Lung microvascular endothelial cell (primary cell): ENCODE results near the gene DYNLRB1. TPM values are rescaled to one million over a fixed set of nuclear protein-coding genes. Genes with fewer than 3 reads are reported as not detected.
"Not testable (repeated sequence)": the region's sequence is repeated elsewhere in the genome, so short reads cannot be mapped to it uniquely, and the experiment has no call there.

Experiments
- DNase-seq, 2 donors: peaks; one replicate each; pipeline versions ENCODE4 v3.0.0 to v3.0.0-alpha.2; 2010; ENCODE audit warnings: low read depth in 2 of 2
- total RNA-seq: library from RNA; depleted of rRNA; stranded (reverse); fragments of >200 nt; gene quantifications from 2 replicates; pipeline ENCODE4 v1.2.1, GENCODE V29; 2014

DYNLRB1 gene
- total RNA-seq, 1 donor from 2014 or later = 85.9 TPM

DNA sequence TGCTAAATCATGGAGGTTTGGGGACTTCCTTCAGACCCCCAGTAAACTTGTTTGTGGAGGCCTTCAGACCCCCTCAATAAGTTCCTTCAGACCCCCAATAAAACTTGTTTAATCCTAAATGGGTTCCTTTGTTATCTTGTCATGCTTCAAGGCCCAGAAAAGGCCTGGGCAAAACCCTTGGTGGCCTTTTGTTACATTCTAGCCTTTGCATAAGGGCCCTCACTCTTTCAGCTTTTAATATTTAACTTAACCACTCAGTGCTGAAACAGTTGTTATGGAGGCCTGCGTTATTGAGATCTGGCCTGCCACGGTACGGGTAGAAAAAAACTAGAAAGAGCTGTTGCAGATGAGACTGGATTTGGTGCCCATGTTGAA, 4.3 kb upstream of the DYNLRB1 start:
- no peak for DNase-seq

DNA sequence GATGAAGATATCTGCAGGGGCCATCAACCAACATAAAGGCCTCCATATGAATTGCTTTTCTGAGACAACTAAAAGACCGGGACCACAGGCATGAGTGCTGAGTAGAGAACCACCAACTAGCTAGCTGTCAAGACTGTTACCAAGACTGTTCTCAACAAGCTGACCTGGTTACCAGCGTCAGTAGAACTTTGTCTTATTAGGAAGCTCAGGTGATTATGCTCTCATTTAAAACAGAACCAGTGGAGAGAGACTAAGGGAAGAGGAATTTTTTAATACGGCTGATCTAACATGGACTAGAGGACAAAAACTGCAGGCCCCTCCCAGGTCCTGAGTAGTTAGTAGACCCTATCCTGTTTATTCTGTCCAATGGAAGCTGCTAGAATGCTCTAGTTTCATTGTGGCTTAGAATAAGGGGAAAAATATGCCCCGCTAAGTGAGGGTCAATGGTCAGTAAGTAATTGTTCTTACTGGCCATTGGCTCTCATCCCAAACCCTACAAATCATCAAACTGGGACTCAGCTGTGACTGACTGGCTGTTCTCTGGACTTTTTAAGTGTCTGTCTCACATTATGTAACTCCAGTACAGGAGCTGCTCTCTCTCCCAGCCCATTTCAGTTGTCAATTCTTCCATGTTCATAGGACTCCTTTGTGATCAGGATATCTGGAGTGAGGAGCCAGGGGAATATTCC, 3.8 kb upstream of the DYNLRB1 start:
- peak; percentile 20 to 67 for DNase-seq

DNA sequence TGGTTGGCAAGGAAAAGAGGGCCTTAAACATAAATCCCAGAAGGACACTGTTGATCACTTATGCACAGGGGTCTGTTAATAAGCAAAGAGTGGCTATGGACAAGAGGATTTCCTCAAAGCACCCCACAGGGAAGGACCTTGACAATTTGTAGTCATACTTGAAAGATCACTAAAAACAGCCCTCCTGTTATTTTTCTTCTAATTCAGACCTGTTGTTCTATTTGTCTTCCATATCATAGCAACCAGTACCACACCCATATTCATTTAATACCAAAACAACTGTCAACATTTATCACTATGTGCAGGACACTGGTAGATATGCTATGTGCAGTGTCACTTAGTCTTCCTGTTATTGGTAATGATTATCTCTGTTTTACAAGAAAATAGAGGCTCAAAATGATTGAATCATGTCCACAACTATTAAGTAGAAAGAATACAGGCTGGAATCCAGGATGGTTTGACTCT, 3.2 kb upstream of the DYNLRB1 start:
- DNase-seq = peak in 1 of 2 donors; percentile 53

DNA sequence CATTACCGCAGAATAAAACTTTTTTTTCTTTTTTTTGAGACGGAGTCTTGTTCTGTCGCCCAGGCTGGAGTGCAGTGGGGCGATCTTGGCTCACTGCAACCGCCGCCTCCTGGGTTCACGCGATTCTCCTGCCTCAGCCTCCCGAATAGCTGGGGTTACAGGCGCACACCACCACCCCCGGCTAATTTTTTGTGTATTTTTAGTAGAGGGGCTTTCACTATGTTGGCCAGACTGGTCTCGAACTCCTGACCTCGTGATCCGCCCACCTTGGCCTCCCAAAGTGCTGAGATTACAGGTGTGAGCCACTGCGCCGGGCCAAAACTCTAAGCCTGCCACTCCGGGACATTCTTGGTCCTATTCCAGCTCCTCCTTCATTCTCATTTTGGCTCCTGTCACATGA, 2.2 kb upstream of the DYNLRB1 start:
- DNase-seq = not testable (repeated sequence)

DNA sequence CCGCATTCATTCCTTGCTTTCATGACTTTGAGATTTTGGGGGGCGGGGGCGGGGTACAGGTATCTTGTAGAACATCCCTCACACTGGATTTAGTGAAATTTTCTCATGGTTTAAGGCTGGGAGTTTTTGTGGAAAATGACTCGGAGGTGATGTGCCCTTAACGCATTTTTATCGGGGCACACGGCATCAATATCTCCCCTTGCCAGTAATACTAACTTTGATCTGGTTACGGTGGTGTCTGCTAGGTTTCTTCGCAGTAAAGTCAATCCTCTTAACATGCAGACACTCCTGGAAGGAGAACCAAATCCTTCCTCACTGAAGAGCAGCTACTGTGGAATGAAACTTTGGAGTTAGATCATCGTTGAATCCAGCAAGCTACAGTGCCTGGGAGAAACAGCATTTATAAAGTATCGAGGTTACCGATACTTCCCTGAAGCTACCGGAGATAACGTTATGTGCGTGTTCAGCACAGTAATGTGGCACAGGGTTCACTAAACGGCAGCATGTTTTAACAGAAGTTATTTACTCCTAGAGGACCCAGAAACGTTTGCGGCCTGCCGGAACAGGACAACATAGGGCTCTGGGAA, 1.2 kb upstream of the DYNLRB1 start:
- peak in 1 of 2 donors; percentile 52 for DNase-seq

DNA sequence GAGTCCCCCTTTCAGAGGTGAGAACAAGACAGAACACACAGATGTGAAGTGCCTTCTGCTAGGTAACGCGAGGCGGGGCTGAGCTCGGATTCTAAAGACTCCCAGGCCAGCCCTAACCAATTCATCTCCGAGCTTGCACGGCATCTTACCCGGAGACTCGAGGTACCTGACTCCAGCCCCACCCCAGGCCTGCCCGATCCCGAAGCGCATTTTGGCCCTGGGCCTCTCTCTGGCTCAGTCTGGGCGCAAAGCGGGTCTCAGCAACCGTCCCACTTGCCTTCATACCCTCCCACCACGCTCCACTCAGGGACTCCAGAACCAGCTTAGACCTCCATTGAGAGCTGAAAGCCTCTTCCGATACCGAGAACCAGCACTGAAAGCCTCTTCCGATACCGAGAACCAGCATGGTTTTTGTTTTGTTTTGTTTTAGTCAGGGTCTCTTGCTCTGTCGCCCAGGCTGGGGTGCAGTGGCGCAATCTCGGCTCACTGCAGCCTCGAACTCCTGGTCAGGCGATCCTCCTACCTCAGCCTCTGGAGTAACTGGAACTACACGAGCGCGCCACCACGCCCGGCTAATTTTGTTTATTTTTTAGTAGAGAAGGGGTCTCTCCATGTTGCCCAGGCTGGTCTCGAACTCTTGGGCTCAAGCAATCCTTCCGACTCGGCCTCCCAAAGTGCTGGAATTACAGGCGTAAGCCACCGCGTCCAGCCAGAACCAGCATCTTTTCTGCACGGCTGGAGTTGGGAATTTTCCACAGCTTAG, 557 bp upstream of the DYNLRB1 start:
- DNase-seq = peak in 1 of 2 donors; percentile 55

DNA sequence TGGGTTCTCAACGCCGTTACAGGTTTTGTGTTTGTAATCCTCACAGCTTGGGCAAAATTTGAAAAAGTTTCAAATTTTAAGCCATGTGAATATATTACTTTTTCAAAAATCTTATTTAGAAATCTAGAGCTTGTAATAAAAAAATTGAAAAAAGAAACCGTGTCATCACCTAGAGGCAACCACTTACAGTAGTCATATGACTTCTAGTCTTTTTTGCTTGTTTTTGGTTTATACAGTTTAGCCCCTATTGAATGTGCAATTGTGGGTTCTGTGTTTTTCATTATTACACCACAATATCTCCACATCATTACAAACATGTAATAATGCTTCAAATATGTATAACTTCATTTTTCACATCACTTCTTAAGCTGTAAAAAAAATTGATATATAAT, 888 bp downstream of the DYNLRB1 start:
- no peak for DNase-seq

DNA sequence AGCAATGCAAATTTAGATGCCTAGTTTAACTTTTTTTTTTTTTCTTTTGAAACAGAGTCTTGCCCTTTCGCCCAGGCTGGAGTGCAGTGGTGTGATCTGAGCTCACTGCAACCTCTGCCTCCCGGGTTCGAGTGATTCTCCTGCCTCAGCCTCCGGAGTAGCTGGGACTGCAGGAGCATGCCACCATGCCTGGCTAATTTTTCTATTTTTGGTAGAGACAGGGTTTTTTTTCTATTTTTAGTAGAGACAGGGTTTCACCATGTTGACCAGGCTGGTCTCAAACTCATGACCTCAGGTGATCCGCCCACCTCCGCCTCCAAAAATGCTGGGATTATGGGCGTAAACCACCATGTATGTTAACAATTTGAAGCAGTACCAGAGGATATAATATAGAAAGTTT, 2.6 kb downstream of the DYNLRB1 start:
- DNase-seq = not testable (repeated sequence)

DNA sequence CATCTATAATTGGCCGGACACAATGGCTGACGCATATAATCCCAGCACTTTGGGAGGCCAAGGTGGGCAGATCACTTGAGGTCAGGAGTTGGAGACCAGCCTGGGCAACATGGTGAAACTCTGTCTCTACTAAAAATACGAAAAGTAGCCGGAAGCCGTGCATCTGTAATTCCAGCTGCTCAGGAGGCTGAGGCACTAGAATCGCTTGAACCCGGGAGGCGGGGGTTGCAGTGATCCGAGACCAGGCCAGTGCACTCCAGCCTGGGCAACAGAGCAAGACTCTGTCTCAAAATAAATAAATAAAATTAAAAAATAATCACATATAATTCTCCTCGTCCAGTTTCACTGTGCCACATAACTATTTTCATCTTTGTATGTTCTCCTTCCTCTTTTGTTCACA, 3.6 kb downstream of the DYNLRB1 start:
- not testable (repeated sequence) for DNase-seq

DNA sequence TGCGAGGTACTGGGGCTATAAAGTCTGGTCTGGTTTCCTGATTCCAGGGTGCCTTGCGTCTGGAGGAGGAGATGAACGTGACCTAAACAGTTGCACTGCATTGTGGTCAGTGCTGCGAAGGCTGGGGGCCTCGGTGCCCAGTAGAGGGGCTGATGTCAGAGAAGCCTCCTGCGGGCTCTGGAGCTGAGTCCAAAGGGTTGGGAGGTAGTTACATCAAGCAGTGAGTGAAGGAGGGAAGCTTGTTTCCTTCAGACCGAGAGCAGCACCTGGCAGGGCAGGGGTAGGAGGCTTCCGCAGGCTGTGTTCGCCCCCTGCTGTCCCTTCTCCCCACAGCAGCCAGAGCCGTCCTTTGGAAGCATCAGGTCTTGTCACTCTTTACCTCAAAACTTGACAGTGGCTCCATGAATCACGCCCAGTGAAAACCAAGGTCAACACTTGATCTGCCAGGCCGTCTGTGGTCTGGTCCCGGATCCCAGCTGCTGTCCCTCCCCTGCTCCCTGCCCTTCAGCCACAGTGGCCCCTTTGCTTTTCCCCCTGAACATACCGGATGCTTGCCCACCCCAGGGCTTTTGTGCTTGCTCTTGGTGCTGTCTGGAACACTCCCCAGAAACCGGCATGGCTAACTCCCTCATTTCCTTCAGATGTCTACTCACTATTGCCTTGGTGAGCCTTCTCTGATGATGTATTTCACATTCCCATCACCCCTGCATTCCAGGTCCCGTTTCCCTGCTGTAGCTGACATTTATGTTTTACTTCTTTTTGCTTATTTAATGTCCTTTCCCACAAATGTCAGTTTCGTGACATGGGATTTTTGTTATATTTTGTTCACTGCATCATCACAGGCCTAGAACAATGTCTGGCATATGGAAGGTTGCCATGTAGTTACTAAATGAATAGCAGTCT, 7.0 kb downstream of the DYNLRB1 start:
- DNase-seq = peak; percentile 71 to 72

DNA sequence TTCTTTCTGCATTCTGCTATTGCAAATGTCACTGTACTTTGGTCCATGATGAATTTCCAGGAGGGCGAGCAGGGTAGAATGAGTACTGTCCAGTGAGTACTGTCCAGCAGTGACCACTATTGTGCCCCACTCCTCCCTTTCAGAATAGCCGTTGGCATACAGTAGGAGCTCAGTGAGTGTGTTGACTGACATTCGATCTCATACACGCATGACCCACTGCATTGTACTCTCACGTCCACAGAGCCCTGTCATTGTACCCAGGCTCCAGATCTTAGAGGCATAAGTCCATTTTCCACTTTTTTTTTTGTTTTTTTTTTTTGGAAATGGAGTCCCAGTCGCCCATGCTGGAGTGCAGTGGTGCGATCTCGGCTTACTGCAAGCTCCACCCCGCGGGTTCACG, 8.2 kb downstream of the DYNLRB1 start:
- no peak for DNase-seq

DNA sequence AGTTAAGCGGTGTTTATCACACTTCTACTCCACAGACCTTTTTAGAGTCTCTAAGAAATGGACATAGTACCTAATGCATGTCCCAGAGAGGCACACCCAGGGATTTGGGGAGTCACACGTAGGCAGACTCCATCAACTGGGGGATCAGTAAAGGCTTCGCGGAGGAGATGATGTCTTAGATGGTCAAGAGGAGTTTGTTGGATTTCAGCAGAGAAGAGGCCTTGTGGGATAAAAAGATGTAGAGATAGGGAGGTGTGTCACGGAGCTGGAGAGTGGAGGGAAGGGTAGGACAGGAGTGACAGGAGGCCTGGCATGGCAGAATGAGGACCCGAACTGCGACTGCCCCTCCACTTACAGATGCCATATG, 9.1 kb downstream of the DYNLRB1 start:
- DNase-seq = no peak

DNA sequence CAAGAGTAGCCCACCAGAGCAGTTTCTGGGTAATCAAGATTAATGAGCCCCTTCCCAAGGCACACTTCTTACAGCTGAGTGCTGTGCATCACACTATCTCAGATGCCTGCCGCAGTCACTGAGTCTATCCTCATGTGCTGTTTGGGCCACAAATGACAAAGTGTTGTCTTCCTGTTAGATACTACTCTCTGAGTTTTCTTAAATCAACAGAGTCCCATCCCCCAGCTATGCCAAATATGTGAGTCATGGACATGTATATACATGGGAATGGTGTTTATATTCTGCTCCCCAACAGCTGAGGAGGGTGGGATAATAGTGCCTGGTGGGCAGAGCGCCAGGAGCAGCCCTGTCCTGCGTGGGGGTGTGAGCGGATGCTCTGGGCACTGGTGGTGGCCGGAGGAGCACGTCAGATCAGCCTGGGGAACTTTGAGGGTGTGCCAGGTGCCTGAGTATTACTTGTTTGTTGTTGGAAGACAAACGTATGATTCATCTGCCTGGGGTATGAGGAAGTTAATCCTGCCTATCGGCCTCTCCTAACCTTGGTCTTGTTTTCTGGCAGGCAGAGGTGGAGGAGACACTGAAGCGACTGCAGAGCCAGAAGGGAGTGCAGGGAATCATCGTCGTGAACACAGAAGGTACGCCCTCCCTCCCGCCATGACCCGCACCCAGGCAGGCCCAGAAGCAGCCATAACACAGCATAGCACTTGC, 9.6 kb downstream of the DYNLRB1 start:
- peak; percentile 93 to 98 for DNase-seq

DNA sequence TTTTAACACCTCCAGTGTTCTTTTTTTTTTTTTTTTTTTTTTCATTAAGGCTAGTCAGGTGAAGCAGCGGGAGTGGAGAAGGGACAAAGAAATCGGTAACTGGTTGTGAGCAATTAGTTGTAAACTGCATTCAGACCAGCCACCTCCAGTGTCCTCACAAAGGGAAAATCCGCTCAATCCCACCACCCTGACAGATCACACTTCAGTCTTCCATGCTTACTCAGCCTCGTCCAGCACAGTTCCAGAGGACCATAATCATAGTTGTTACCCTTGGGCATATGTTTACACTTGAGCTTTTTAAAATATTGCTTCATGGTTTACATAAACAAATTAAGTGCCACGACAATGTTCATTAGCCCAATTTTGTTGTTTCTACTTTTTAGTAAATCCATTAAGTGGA, 10.2 kb downstream of the DYNLRB1 start:
- no peak for DNase-seq

DNA sequence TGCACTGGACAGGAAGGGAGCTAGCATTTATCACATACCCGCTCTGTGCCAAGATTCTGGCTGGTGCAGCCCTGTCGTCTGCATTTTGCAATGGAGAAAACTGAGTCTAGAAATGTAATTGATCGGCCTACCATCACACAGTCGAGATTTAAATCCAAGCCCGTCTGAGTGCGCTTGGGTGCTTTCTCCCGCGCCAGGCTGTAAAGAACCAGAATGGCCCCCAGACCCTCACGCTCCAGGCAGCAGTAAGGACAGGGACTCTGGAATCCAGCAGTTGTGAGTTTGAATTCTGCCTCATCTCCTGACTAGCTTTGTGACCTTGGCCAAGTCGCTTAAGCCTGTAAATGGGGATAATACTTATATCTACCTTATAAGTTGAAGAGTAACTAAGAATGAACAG, 10.8 kb downstream of the DYNLRB1 start:
- DNase-seq = no peak

DNA sequence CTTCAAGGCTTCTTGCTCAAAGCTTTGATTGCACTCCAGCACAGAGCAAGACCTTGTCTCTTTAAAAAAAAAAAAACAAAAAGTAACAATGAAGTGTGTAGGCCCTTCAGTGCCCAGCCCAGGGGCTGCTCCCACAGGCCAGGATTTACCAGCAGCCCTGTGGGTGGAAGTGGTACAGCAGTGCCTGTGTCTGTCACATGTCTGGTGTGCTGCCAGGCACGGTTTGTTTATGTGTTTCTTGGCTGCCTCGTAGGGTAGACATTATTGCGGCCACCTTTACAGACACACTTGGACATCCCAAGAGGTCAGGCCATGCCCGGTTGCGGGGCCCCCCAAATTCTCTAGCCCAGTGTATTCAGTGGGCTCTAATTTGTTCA, 12.7 kb downstream of the DYNLRB1 start:
- peak in 1 of 2 donors; percentile 90 for DNase-seq

DNA sequence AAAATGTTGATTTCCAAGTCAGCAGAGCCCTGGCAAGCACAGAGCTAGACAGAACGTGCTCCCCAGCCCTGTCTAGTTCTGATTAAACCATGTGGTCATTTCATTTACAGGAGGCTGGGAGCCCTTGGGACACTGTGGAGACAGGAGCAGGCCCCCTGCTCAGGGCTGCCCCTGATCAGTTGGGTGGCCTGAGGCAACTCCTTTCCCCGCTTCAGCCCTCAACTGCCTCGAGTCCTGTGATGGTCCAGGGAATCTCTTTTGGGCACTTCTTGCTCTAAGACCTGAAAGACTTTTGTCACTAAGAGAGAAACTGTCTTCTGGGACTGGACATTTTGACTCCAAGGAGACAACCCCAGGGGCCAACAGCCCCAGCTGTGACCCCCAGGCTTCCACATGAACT, 13.5 kb downstream of the DYNLRB1 start:
- DNase-seq = no peak

DNA sequence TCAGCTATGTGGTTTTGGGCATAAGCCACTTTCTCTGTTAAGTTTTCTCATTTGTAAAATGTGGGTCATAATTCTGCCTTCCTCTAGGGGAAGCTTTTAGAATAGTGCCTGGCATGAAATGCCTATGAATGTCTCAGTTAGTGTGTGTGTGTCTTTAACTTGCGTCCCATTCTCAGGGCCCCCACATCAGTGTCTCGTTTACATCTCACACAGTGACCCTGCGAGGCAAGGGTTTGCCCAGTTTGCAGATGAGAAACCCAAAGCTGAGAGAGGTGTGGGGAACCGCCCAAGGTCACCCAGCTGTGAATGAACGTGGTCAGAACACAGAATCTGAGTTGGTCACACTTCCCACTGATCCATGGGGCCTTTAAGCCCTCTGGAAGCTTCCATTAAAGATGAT, 14.1 kb downstream of the DYNLRB1 start:
- DNase-seq = no peak

DNA sequence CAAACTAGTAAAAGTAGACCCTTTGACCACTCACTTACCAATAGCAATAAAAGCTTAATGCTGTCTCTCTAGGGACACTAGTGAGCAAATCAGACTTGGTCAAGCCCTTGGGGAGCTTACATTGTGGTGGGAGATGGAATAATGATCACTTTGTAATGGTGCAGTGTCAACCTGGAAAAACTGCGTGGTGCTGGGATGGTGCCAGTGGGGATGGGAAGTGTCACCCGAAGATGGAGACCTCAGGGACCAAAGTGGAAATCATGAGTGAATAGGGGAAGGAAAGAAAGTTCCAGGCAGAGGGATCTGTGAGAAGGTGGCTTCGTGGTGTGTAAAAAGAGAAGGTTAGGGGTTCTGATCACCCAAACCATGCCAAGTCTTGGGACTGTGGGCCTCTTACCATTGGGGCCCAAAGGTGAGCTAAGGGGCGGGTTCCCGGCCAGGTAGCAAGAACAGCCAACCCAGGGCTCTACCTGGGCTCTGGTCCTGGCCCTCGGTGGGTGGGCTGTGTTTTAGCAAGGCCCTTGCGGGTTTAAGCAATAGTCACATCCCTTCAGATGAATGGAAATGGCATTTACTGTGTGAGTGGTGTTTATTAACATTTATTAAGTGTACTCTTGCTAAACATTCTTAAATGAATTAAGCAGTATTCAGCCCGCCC, 15.5 kb downstream of the DYNLRB1 start:
- no peak for DNase-seq

DNA sequence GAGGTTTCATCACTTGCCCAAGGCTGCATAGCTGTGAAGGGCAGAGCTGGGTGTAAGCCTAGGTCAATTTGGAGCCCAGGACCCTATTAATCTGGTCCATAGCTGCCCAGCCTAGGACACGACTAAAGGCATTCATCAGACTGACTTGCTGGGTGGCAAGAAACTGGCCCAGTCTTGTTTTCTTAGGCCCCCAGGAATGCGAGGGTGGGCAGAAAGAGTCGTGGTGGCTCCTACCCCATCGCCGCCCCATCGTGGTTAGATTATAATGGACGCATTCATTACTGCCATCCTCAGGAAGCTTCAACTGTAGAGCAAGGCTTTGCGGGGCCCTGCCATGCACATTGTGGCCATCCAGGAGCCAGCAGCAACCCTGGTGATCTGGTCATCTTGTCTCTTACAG, 16.1 kb downstream of the DYNLRB1 start:
- DNase-seq = no peak

DNA sequence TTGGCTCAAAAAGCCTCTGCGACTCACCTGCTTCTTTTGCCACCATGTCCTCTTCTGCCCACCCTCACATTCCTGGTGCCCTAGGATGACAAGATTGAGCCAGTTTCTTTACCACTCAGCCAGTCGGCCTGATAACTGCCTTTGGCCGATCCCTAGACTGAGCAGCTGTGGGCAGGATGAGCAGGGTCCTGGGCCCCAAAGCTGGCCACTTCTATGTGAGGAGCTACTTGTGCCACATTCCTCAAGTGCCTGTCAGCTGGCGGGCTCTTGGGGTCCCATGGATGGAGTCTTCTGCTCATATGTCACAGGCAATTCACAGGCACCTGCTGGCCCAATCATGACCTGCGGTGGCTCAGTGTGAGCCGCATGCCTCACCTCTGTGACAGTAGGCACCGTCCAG, 16.5 kb downstream of the DYNLRB1 start:
- DNase-seq = no peak
